ENCODE results near the gene ZFP92.

GRCh38 chrX:153366878-153367538, 44.3 kb upstream of the ZFP92 start:
- TF ChIP-seq POLR2A (IDR thresholded peaks at IDR 0.05; ENCODE audit: low read depth, low read length) = no peak
- TF ChIP-seq POLR2AphosphoS5 (IDR thresholded peaks at IDR 0.05; ENCODE audit: low read depth, low read length) = no peak
- TF ChIP-seq TAF1 (IDR thresholded peaks at IDR 0.05; ENCODE audit: low read depth, low read length) = no peak
- no peak for TF ChIP-seq SPI1 (IDR thresholded peaks at IDR 0.05; ENCODE audit: low read depth, low read length)
- TF ChIP-seq PAX5 (IDR thresholded peaks at IDR 0.05; ENCODE audit: insufficient read depth, low read length, severe bottlenecking) = no peak
